H9 (cell line): Measurements from ENCODE around the gene CUL2. TPM values are rescaled to one million over a fixed set of nuclear protein-coding genes. Genes with fewer than 3 reads are reported as not detected.

ENCODE experiments used
- DNase-seq: peaks from one replicate; pipeline ENCODE4 v3.0.0-alpha.2; 2017
- H2AFZ ChIP-seq: one replicate; pipeline ENCODE4 v1.6.1; 2013; ENCODE audit warnings: mild to moderate bottlenecking, low read length, control low read depth, moderate library complexity
- H2AK5ac ChIP-seq: 2 replicates; pipeline ENCODE4 v1.6.1; 2013; ENCODE audit warnings: low read length, control low read depth, mixed read lengths; ENCODE audit not compliant: insufficient read length
- H2BK120ac ChIP-seq: one replicate; pipeline ENCODE4 v1.6.1; 2013; ENCODE audit warnings: low read depth, mild to moderate bottlenecking, low read length, control low read depth, inconsistent platforms; ENCODE audit not compliant: poor library complexity, severe bottlenecking
- H2BK12ac ChIP-seq: 2 replicates; pipeline ENCODE4 v1.6.1; 2013; ENCODE audit warnings: low read length, control low read depth, mixed read lengths, low read depth; ENCODE audit not compliant: insufficient read length
- H2BK15ac ChIP-seq: 2 replicates; pipeline ENCODE4 v1.6.1; 2013; ENCODE audit warnings: low read depth, low read length, control low read depth
- H2BK20ac ChIP-seq: one replicate; pipeline ENCODE4 v1.6.1; 2013; ENCODE audit warnings: low read depth, mild to moderate bottlenecking, low read length, control low read depth, inconsistent platforms; ENCODE audit not compliant: poor library complexity, severe bottlenecking
- H2BK5ac ChIP-seq: 2 replicates; pipeline ENCODE4 v1.6.1; 2013; ENCODE audit warnings: low read length, control low read depth, mixed read lengths; ENCODE audit not compliant: insufficient read length
- H3K14ac ChIP-seq: 2 replicates; pipeline ENCODE4 v1.6.1; 2013; ENCODE audit warnings: low read length, control low read depth; ENCODE audit not compliant: insufficient read depth
- H3K18ac ChIP-seq: 2 replicates; pipeline ENCODE4 v1.6.1; 2013; ENCODE audit warnings: low read depth, mild to moderate bottlenecking, mixed read lengths, low read length, control low read depth; ENCODE audit not compliant: insufficient read length
- H3K23ac ChIP-seq: 2 replicates; pipeline ENCODE4 v1.6.1; 2013; ENCODE audit warnings: low read length, control low read depth, mixed read lengths, low read depth; ENCODE audit not compliant: insufficient read length
- H3K23me2 ChIP-seq: 2 replicates; pipeline ENCODE4 v1.6.1; 2013; ENCODE audit warnings: low read depth, mild to moderate bottlenecking, mixed read lengths, low read length, control low read depth; ENCODE audit not compliant: insufficient read length, poor library complexity, severe bottlenecking
- H3K27ac ChIP-seq: 2 replicates; pipeline ENCODE4 v1.5.1; 2013; ENCODE audit warnings: low read length, control low read depth, mixed read lengths, low read depth; ENCODE audit not compliant: insufficient read length
- H3K27me3 ChIP-seq: 2 replicates; pipeline ENCODE4 v1.6.1; 2013; ENCODE audit warnings: low read length, control low read depth, inconsistent platforms; ENCODE audit not compliant: insufficient read depth
- H3K4ac ChIP-seq: 2 replicates; pipeline ENCODE4 v1.6.1; 2013; ENCODE audit warnings: low read depth, mild to moderate bottlenecking, control low read depth, inconsistent platforms, low read length, moderate library complexity
- H3K4me1 ChIP-seq: 2 replicates; pipeline ENCODE4 v1.6.1; 2013; ENCODE audit warnings: low read length, control low read depth, inconsistent platforms; ENCODE audit not compliant: insufficient read depth
- H3K4me2 ChIP-seq: 2 replicates; pipeline ENCODE4 v1.6.1; 2013; ENCODE audit warnings: low read length, control low read depth, mixed read lengths; ENCODE audit not compliant: insufficient read length, insufficient read depth
- H3K56ac ChIP-seq: 2 replicates; pipeline ENCODE4 v1.6.1; 2013; ENCODE audit warnings: low read depth, mild to moderate bottlenecking, mixed read lengths, low read length, control low read depth; ENCODE audit not compliant: insufficient read length
- H3K79me1 ChIP-seq: 2 replicates; pipeline ENCODE4 v1.6.1; 2013; ENCODE audit warnings: low read depth, mild to moderate bottlenecking, moderate library complexity, low read length, control low read depth, inconsistent platforms; ENCODE audit not compliant: insufficient read depth, poor library complexity, severe bottlenecking
- H3K79me2 ChIP-seq: 2 replicates; pipeline ENCODE4 v1.6.1; 2013; ENCODE audit warnings: low read length, control low read depth, inconsistent platforms; ENCODE audit not compliant: insufficient read depth
- H3K9ac ChIP-seq: 2 replicates; pipeline ENCODE4 v1.6.1; 2013; ENCODE audit warnings: low read length, control low read depth, mixed read lengths; ENCODE audit not compliant: insufficient read length; ENCODE audit errors: extremely low read depth
- H3K9me3 ChIP-seq: one replicate; pipeline ENCODE4 v1.6.1; 2013; ENCODE audit warnings: low read depth, low read length, inconsistent platforms; ENCODE audit not compliant: control insufficient read depth
- H3T11ph ChIP-seq: one replicate; pipeline ENCODE4 v1.6.1; 2013; ENCODE audit warnings: mild to moderate bottlenecking, low read length, control low read depth, inconsistent platforms
- H4K20me1 ChIP-seq: one replicate; pipeline ENCODE4 v1.6.1; 2013; ENCODE audit not compliant: control insufficient read depth, insufficient read length, insufficient read depth
- H4K5ac ChIP-seq: 2 replicates; pipeline ENCODE4 v1.6.1; 2013; ENCODE audit warnings: low read depth, mild to moderate bottlenecking, mixed read lengths, low read length, control low read depth; ENCODE audit not compliant: insufficient read length
- H4K8ac ChIP-seq: replicated peaks from 2 replicates; pipeline ENCODE4 v1.6.1; 2013; ENCODE audit warnings: low read length, control low read depth, mixed read lengths, low read depth; ENCODE audit not compliant: insufficient read length
- H4K91ac ChIP-seq: 2 replicates; pipeline ENCODE4 v1.6.1; 2013; ENCODE audit warnings: low read depth, mild to moderate bottlenecking, moderate library complexity, mixed read lengths, low read length, control low read depth; ENCODE audit not compliant: insufficient read length
- H3K27ac Mint-ChIP-seq, 3 experiments: 2 replicates in 2 of 3; 3 replicates in 1 of 3; pipeline ENCODE4 v1.8.0; 2020 to 2021; ENCODE audit warnings: mixed read lengths in 3 of 3, mild to moderate bottlenecking in 1 of 3, moderate library complexity in 1 of 3
- H3K27me3 Mint-ChIP-seq: 2 replicates; pipeline ENCODE4 v1.8.0; 2021; ENCODE audit warnings: low read depth, mild to moderate bottlenecking, moderate library complexity, mixed read lengths
- H3K36me3 Mint-ChIP-seq, 3 experiments: 2 replicates in 2 of 3; 3 replicates in 1 of 3; pipeline ENCODE4 v1.8.0; 2020 to 2021; ENCODE audit warnings: low read depth in 3 of 3, mixed read lengths in 3 of 3; ENCODE audit not compliant: insufficient read depth in 1 of 3
- H3K4me1 Mint-ChIP-seq, 2 experiments: 2 replicates each; pipeline ENCODE4 v1.8.0; 2020; ENCODE audit warnings: mixed read lengths in 2 of 2
- H3K4me3 Mint-ChIP-seq, 2 experiments: 2 replicates in 1 of 2; 3 replicates in 1 of 2; pipeline ENCODE4 v1.8.0; 2020 to 2021; ENCODE audit warnings: mild to moderate bottlenecking in 2 of 2, mixed read lengths in 2 of 2, moderate library complexity in 1 of 2
- H3K9me3 Mint-ChIP-seq, 2 experiments: 2 replicates in 1 of 2; 3 replicates in 1 of 2; pipeline ENCODE4 v1.8.0; 2020; ENCODE audit warnings: mild to moderate bottlenecking in 2 of 2, mixed read lengths in 2 of 2, moderate library complexity in 1 of 2
- CTCF ChIP-seq: fragments of 200-600 bp; sonication (generic); conservative IDR thresholded peaks from 3 replicates; pipeline ENCODE4 v1.8.0; 2021; ENCODE audit warnings: antibody characterized with exemption, mild to moderate bottlenecking
- total RNA-seq: library from RNA; stranded (reverse); gene quantifications from 2 replicates; pipeline ENCODE4 v1.2.1, GENCODE V29; 2021

CUL2 gene
- total RNA-seq, 1 experiment from 2014 or later, result 43.3 TPM

GRCh38 chr10:35050568-35050967 lies 39.6 kb downstream of the CUL2 start:
- Mint-ChIP-seq H3K4me1 (no peaks in the 10 kb centered on the region), H3K27ac (no peak overlapping the region), H3K9me3 (no peaks in the 10 kb centered on the region), H3K27me3 (no peaks in the 10 kb centered on the region), H3K4me3 (no peak overlapping the region), H3K36me3 (peaks cover 5 to 41% (median 28%) of the 10 kb centered on the region in 3 experiments; a peak in 6 of 7 replicates)
- H2BK5ac ChIP-seq, result no peak overlapping the region
- no peak overlapping the region for H3K18ac ChIP-seq
- no peak overlapping the region for H3K56ac ChIP-seq
- H4K5ac ChIP-seq, result no peak overlapping the region
- H4K8ac ChIP-seq, result no peak overlapping the region
- no peak overlapping the region for H3K23ac ChIP-seq
- H3K79me1 ChIP-seq, result no peaks in the 10 kb centered on the region
- no peak overlapping the region for H3K14ac ChIP-seq
- no peak overlapping the region for H2BK20ac ChIP-seq
- no peak overlapping the region for H3K4me2 ChIP-seq
- H3K9ac ChIP-seq, result no peak overlapping the region
- no peak for TF ChIP-seq CTCF
- H3K27ac ChIP-seq, result no peak overlapping the region
- H3K4ac ChIP-seq, result no peak overlapping the region
- H2AFZ ChIP-seq, result no peak overlapping the region
- no peak overlapping the region for H4K91ac ChIP-seq
- no peak overlapping the region for H2BK120ac ChIP-seq
- no peaks in the 10 kb centered on the region for H3K23me2 ChIP-seq
- no peaks in the 10 kb centered on the region for H3K79me2 ChIP-seq
- H3K27me3 ChIP-seq, result no peaks in the 10 kb centered on the region
- no peaks in the 10 kb centered on the region for H4K20me1 ChIP-seq
- H3K4me1 ChIP-seq, result no peaks in the 10 kb centered on the region
- H3T11ph ChIP-seq, result no peak overlapping the region
- DNase-seq, result no peak
- no peak overlapping the region for H2BK15ac ChIP-seq
- H3K9me3 ChIP-seq, result no peaks in the 10 kb centered on the region
- H2AK5ac ChIP-seq, result no peak overlapping the region
- H2BK12ac ChIP-seq, result no peak overlapping the region
